Upper lobe of left lung (tissue), 4 donors: ENCODE results near the gene TEX264.

Source experiments
- POLR2A ChIP-seq, 4 donors: fragments of 450-650 bp; IDR thresholded peaks; one replicate each; pipeline ENCODE4 v1.5.1; 2016 to 2017; ENCODE audit warnings: antibody characterized with exemption in 4 of 4, mild to moderate bottlenecking in 2 of 4
- TF ChIP-seq, protein P1 (sequence below), 6 experiments: fragments of 450-650 bp in 4 of 6; fragments of 200-600 bp in 2 of 6; sonication (generic) in 2 of 6; IDR thresholded peaks; one replicate each; pipeline ENCODE4 v1.5.1; 2016 to 2019; ENCODE audit warnings: antibody characterized with exemption in 6 of 6

- TF ChIP-seq, protein P1, sequence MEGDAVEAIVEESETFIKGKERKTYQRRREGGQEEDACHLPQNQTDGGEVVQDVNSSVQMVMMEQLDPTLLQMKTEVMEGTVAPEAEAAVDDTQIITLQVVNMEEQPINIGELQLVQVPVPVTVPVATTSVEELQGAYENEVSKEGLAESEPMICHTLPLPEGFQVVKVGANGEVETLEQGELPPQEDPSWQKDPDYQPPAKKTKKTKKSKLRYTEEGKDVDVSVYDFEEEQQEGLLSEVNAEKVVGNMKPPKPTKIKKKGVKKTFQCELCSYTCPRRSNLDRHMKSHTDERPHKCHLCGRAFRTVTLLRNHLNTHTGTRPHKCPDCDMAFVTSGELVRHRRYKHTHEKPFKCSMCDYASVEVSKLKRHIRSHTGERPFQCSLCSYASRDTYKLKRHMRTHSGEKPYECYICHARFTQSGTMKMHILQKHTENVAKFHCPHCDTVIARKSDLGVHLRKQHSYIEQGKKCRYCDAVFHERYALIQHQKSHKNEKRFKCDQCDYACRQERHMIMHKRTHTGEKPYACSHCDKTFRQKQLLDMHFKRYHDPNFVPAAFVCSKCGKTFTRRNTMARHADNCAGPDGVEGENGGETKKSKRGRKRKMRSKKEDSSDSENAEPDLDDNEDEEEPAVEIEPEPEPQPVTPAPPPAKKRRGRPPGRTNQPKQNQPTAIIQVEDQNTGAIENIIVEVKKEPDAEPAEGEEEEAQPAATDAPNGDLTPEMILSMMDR (IDR thresholded peaks at IDR 0.05): no peak
- TF ChIP-seq POLR2A (IDR thresholded peaks at IDR 0.05): no peak
Observed at GRCh38 chr3:51712038-51712420, 41.0 kb downstream of the TEX264 start.
